Left ventricle myocardium inferior (tissue), 1 donor: ENCODE measurements around the gene PET117. TPM values are rescaled to one million over a fixed set of nuclear protein-coding genes. Genes with fewer than 3 reads are reported as not detected.

Source experiments
- DNase-seq: peaks from one replicate; pipeline ENCODE4 v3.0.0-alpha.2; 2020
- H3K27ac ChIP-seq: fragments of 200-600 bp; replicated peaks from 2 replicates; pipeline ENCODE4 v1.8.0; 2021
- H3K27me3 ChIP-seq: fragments of 200-600 bp; 2 replicates; pipeline ENCODE4 v1.8.0; 2021; ENCODE audit warnings: low read depth
- H3K36me3 ChIP-seq: fragments of 200-600 bp; 2 replicates; pipeline ENCODE4 v1.8.0; 2021
- H3K4me1 ChIP-seq: fragments of 200-600 bp; 2 replicates; pipeline ENCODE4 v1.8.0; 2021
- H3K4me3 ChIP-seq: fragments of 200-600 bp; 2 replicates; pipeline ENCODE4 v1.8.0; 2021; ENCODE audit warnings: mild to moderate bottlenecking, moderate library complexity
- H3K9me3 ChIP-seq: fragments of 200-600 bp; replicated peaks from 2 replicates; pipeline ENCODE4 v1.8.0; 2021
- intact Hi-C: fragments of 100-400 bp; cut with micrococcal nuclease; formaldehyde crosslinking; loops from one replicate; pipeline ENCODE4 v1.11.0; 2022
- total RNA-seq: library from RNA; stranded (reverse); fragmentation: NEBNext Ultra II Directional; extraction: Animal tissue kit (Norgen Biotek cat#: 25700); gene quantifications from one replicate; pipeline ENCODE4 v1.2.1, GENCODE V29; 2021
- TF ChIP-seq, protein P1 (sequence below): fragments of 200-600 bp; IDR thresholded peaks from 2 replicates; pipeline ENCODE4 v1.8.0; 2021; ENCODE audit warnings: antibody characterized with exemption, mild to moderate bottlenecking, borderline replicate concordance
- donor health status: DM: no; HTN: yes; CAD: no; lungs with severe emphysema.

The PET117 gene
- total RNA-seq, 1 donor from 2014 or later = 9.1 TPM

DNA sequence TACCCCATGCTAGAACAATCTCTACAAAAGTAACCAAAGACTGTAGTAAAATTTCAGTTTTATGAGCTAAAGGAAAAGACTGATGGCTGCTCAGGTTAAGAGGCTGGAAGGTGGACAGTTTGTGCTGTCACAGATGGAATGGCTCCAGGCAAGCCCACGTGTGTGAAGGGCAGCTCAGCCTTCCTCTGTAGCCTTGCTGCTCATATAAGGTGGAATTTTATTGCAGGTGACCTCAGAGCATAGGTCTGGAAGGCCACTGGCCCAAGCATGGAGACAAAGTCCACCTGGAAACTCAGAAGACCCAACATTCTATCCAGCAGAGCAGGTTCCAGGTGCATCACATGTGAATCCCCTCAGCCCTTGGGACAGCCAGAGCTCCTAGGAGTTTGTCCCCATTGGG lies 53.6 kb downstream of the PET117 start:
- TF ChIP-seq, protein P1, sequence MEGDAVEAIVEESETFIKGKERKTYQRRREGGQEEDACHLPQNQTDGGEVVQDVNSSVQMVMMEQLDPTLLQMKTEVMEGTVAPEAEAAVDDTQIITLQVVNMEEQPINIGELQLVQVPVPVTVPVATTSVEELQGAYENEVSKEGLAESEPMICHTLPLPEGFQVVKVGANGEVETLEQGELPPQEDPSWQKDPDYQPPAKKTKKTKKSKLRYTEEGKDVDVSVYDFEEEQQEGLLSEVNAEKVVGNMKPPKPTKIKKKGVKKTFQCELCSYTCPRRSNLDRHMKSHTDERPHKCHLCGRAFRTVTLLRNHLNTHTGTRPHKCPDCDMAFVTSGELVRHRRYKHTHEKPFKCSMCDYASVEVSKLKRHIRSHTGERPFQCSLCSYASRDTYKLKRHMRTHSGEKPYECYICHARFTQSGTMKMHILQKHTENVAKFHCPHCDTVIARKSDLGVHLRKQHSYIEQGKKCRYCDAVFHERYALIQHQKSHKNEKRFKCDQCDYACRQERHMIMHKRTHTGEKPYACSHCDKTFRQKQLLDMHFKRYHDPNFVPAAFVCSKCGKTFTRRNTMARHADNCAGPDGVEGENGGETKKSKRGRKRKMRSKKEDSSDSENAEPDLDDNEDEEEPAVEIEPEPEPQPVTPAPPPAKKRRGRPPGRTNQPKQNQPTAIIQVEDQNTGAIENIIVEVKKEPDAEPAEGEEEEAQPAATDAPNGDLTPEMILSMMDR = no peak
- Histone ChIP-seq H3K36me3 (peaks cover 26% of the 10 kb centered on the region), H3K4me1 (no peaks in the 10 kb centered on the region), H3K27ac (no peak overlapping the region), H3K9me3 (no peaks in the 10 kb centered on the region), H3K27me3 (no peaks in the 10 kb centered on the region), H3K4me3 (no peak overlapping the region)
- intact Hi-C loops = loop anchor here (2.0 kb wide), 1 partner anchor 25 kb away; no protein-coding TSS in a partner anchor
- DNase-seq = no peak

Other genes with a start within 250 kb of the PET117 start
- gene SNX5, start 169.1 kb upstream of the PET117 start, total RNA-seq = 46.3 TPM
- gene MGME1, start 168.8 kb upstream of the PET117 start, total RNA-seq = 13.6 TPM
- gene OVOL2, start 79.9 kb upstream of the PET117 start, total RNA-seq = not detected
- gene KAT14, start within 50 bp of the PET117 start, total RNA-seq = 10.7 TPM
- 7.4 TPM for gene ZNF133, start 150.7 kb downstream of the PET117 start, total RNA-seq